Kidney (tissue), 14 donors: ENCODE data around the gene NBEA. TPM values are rescaled to one million over a fixed set of nuclear protein-coding genes. Genes with fewer than 3 reads are reported as not detected.

Source experiments
- DNase-seq, 5 donors: peaks; one replicate each; pipeline ENCODE4 v3.0.0-alpha.2; 2013 to 2020
- FAIRE-seq: peaks from 2 replicates; lab custom pipeline; 2012; peaks lifted over from hg19 to GRCh38; lab: Jason Lieb, UNC
- H3K27ac ChIP-seq, 2 donors: one replicate each; pipeline ENCODE4 v1.7.0; 2013; ENCODE audit warnings: low read depth in 2 of 2, low read length in 2 of 2, inconsistent platforms in 1 of 2
- H3K27me3 ChIP-seq: one replicate; pipeline ENCODE4 v1.7.1; 2013; ENCODE audit warnings: low read length, inconsistent platforms; ENCODE audit not compliant: control insufficient read depth, insufficient read depth
- H3K36me3 ChIP-seq, 3 donors: one replicate each; pipeline versions ENCODE4 v1.7.0 to v1.7.1; 2013; ENCODE audit warnings: low read length in 3 of 3, control low read depth in 1 of 3, inconsistent platforms in 1 of 3; ENCODE audit not compliant: insufficient read depth in 3 of 3, control insufficient read depth in 2 of 3
- H3K4me1 ChIP-seq, 3 donors: one replicate each; pipeline versions ENCODE4 v1.7.0 to v1.7.1; 2013; ENCODE audit warnings: low read length in 3 of 3, inconsistent platforms in 1 of 3, low read depth in 1 of 3; ENCODE audit not compliant: control insufficient read depth in 2 of 3, insufficient read depth in 2 of 3
- H3K4me3 ChIP-seq, 3 donors: one replicate each; pipeline versions ENCODE4 v1.7.0 to v1.8.1; 2013; ENCODE audit warnings: low read length in 3 of 3, control low read depth in 1 of 3, inconsistent platforms in 1 of 3
- H3K9ac ChIP-seq, 3 donors: one replicate each; pipeline versions ENCODE4 v1.7.0 to v1.7.1; 2013; ENCODE audit warnings: low read length in 3 of 3, control low read depth in 1 of 3, inconsistent platforms in 1 of 3
- H3K9me3 ChIP-seq, 3 donors: one replicate each; pipeline versions ENCODE4 v1.7.0 to v1.7.1; 2013; ENCODE audit warnings: low read length in 3 of 3, control low read depth in 1 of 3, inconsistent platforms in 1 of 3; ENCODE audit not compliant: control insufficient read depth in 2 of 3, insufficient read depth in 1 of 3
- intact Hi-C: fragments of 100-400 bp; cut with DNase I; formaldehyde crosslinking; loops from one replicate; pipeline ENCODE4 v1.11.1; 2022
- polyA plus RNA-seq: library from polyadenylated mRNA; stranded (reverse); fragments of 350-450 nt; fragmentation: Illumina TruSeq; extraction: RNeasy Lipid Tissue Mini Kit (QIAGEN cat#74804); gene quantifications from one replicate; pipeline ENCODE4 v1.2.3, GENCODE V29; 2014; ENCODE audit warnings: low read depth, low replicate concordance; ENCODE audit not compliant: insufficient read depth
- total RNA-seq: library from RNA; stranded (reverse); fragmentation: NEBNext Ultra II Directional; extraction: Animal tissue kit (Norgen Biotek cat#: 25700); gene quantifications from one replicate; pipeline ENCODE4 v1.2.1, GENCODE V29; 2021
- TF ChIP-seq, protein P1 (sequence below): IDR thresholded peaks from 3 replicates; pipeline ENCODE4 v1.5.1; 2012; ENCODE audit warnings: mild to moderate bottlenecking, moderate library complexity, borderline replicate concordance; ENCODE audit not compliant: insufficient read depth; ENCODE audit errors: extremely low read depth
- donor health status: control.
- donor health status: control.
- donor health status: control.
- donor health status: control.
- donor health status: control.
- donor health status: DM: yes; HTN: yes; CAD: no.
- donor health status: Normal renal cell carcinoma (clear cell type).

Gene NBEA
- total and polyA plus RNA-seq, 2 donors from 2014 or later = 4.7 to 14.6 TPM

GRCh38 chr13:35681685-35682084 is 739.6 kb downstream of the NBEA start:
- no peaks in the 10 kb centered on the region for H3K4me1 ChIP-seq
- intact Hi-C loops = no loop called here
- TF ChIP-seq, protein P1, sequence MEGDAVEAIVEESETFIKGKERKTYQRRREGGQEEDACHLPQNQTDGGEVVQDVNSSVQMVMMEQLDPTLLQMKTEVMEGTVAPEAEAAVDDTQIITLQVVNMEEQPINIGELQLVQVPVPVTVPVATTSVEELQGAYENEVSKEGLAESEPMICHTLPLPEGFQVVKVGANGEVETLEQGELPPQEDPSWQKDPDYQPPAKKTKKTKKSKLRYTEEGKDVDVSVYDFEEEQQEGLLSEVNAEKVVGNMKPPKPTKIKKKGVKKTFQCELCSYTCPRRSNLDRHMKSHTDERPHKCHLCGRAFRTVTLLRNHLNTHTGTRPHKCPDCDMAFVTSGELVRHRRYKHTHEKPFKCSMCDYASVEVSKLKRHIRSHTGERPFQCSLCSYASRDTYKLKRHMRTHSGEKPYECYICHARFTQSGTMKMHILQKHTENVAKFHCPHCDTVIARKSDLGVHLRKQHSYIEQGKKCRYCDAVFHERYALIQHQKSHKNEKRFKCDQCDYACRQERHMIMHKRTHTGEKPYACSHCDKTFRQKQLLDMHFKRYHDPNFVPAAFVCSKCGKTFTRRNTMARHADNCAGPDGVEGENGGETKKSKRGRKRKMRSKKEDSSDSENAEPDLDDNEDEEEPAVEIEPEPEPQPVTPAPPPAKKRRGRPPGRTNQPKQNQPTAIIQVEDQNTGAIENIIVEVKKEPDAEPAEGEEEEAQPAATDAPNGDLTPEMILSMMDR = no peak

DNA sequence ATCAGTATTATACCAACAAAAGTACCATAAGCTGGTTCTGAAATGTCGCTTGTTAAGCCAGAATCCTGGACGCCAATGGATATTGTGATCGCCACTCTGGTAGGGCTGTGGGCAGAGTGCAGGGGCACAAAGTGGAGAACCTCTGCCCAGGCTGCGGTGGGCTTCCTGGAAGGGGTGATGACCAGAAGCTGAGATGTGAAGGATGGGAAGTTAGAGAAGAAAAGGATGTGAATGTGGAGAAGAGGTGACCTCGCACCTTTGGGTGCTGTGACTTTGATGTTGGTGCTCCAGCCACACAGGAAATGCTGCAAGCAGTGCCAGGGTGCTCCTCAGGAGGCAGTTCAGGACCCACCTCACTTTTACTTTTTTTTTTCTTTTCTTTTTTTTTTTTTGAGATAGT is 742.4 kb downstream of the NBEA start:
- TF ChIP-seq, protein P1 = no peak
- FAIRE-seq (no peak), DNase-seq (no peak)
- Histone ChIP-seq H3K9me3 (no peaks in the 10 kb centered on the region), H3K9ac (no peak overlapping the region), H3K4me1 (no peaks in the 10 kb centered on the region), H3K27ac (no peak overlapping the region), H3K36me3 (no peaks in the 10 kb centered on the region), H3K27me3 (no peaks in the 10 kb centered on the region), H3K4me3 (no peak overlapping the region)
- intact Hi-C loops = no loop called here

More at GRCh38 chr13:35681685-35682084, 739.6 kb downstream of the NBEA start:
- FAIRE-seq = no peak
- Histone ChIP-seq H3K9me3 (no peaks in the 10 kb centered on the region), H3K27me3 (no peaks in the 10 kb centered on the region), H3K27ac (no peak overlapping the region), H3K36me3 (no peaks in the 10 kb centered on the region), H3K4me3 (no peak overlapping the region), H3K9ac (no peak overlapping the region)
- no peak for DNase-seq

- Histone ChIP-seq H3K4me3 (no peak overlapping the region), H3K9me3 (no peaks in the 10 kb centered on the region), H3K9ac (no peak overlapping the region), H3K36me3 (no peaks in the 10 kb centered on the region), H3K27me3 (no peaks in the 10 kb centered on the region), H3K4me1 (no peaks in the 10 kb centered on the region), H3K27ac (no peak overlapping the region)
- DNase-seq = no peak
- TF ChIP-seq, protein P1 = no peak
- intact Hi-C loops = no loop called here
- FAIRE-seq = no peak
Observed at GRCh38 chr13:35687336-35687735, 745.3 kb downstream of the NBEA start.

- intact Hi-C loops = no loop called here
- Histone ChIP-seq H3K36me3 (no peaks in the 10 kb centered on the region), H3K4me1 (no peaks in the 10 kb centered on the region), H3K9ac (no peak overlapping the region), H3K27ac (no peak overlapping the region), H3K27me3 (no peaks in the 10 kb centered on the region), H3K9me3 (no peaks in the 10 kb centered on the region), H3K4me3 (no peak overlapping the region)
- TF ChIP-seq, protein P1 = no peak
- DNase-seq (no peak), FAIRE-seq (no peak)
Observed at GRCh38 chr13:35690581-35691207, 748.6 kb downstream of the NBEA start.
